Neuronal stem cell (in vitro differentiated cells): Measurements from ENCODE around the gene GJA3.

Source experiments
- DNase-seq: peaks from one replicate; pipeline ENCODE4 v3.0.0-alpha.2; 2013; ENCODE audit warnings: low spot score
- H2AFZ ChIP-seq: one replicate; pipeline ENCODE4 v1.6.1; 2013; ENCODE audit warnings: mild to moderate bottlenecking, low read length, inconsistent platforms
- H2AK5ac ChIP-seq: 2 replicates; pipeline ENCODE4 v1.6.1; 2013; ENCODE audit warnings: low read depth, mild to moderate bottlenecking, inconsistent platforms, low read length, moderate library complexity, mixed read lengths
- H2BK120ac ChIP-seq: 2 replicates; pipeline ENCODE4 v1.6.1; 2013; ENCODE audit warnings: low read depth, mild to moderate bottlenecking, inconsistent platforms, low read length, moderate library complexity, mixed read lengths
- H2BK12ac ChIP-seq: one replicate; pipeline ENCODE4 v1.6.1; 2013; ENCODE audit warnings: low read length, inconsistent platforms
- H2BK15ac ChIP-seq: 2 replicates; pipeline ENCODE4 v1.6.1; 2013; ENCODE audit warnings: mild to moderate bottlenecking, low read length, inconsistent platforms, mixed read lengths
- H2BK5ac ChIP-seq: one replicate; pipeline ENCODE4 v1.6.1; 2013; ENCODE audit warnings: inconsistent platforms, mild to moderate bottlenecking, low read length, moderate library complexity
- H3K14ac ChIP-seq: one replicate; pipeline ENCODE4 v1.6.1; 2013; ENCODE audit warnings: low read length, inconsistent platforms
- H3K18ac ChIP-seq: 2 replicates; pipeline ENCODE4 v1.6.1; 2013; ENCODE audit warnings: low read length, inconsistent platforms
- H3K23ac ChIP-seq: 2 replicates; pipeline ENCODE4 v1.6.1; 2013; ENCODE audit warnings: low read depth, mild to moderate bottlenecking, mixed read lengths, low read length, inconsistent platforms; ENCODE audit not compliant: poor library complexity
- H3K27ac ChIP-seq: replicated peaks from 3 replicates; pipeline ENCODE4 v1.5.1; 2013; ENCODE audit warnings: low read length, inconsistent platforms
- H3K27me3 ChIP-seq, 3 experiments: 2 replicates each; pipeline ENCODE4 v1.6.1; 2013; ENCODE audit warnings: low read length in 3 of 3, mild to moderate bottlenecking in 2 of 3, inconsistent platforms in 1 of 3, low read depth in 1 of 3, mixed read lengths in 1 of 3, moderate library complexity in 1 of 3; ENCODE audit not compliant: control insufficient read depth in 3 of 3, insufficient read depth in 3 of 3
- H3K36me3 ChIP-seq, 2 donors: replicated peaks in 1 of 2; 2 replicates each; pipeline ENCODE4 v1.6.1; 2013; ENCODE audit warnings: low read length in 2 of 2; ENCODE audit not compliant: control insufficient read depth in 2 of 2, insufficient read depth in 2 of 2
- H3K4ac ChIP-seq: 2 replicates; pipeline ENCODE4 v1.6.1; 2013; ENCODE audit warnings: inconsistent platforms, mild to moderate bottlenecking, low read length, moderate library complexity
- H3K4me1 ChIP-seq, 2 donors: 1 replicate in 1 of 2; 2 replicates in 1 of 2; pipeline ENCODE4 v1.6.1; 2013; ENCODE audit warnings: low read length in 2 of 2, low read depth in 1 of 2; ENCODE audit not compliant: control insufficient read depth in 2 of 2, insufficient read depth in 1 of 2
- H3K4me2 ChIP-seq: one replicate; pipeline ENCODE4 v1.6.1; 2013; ENCODE audit warnings: mild to moderate bottlenecking, low read length, inconsistent platforms; ENCODE audit not compliant: insufficient read depth, poor library complexity, severe bottlenecking
- H3K4me3 ChIP-seq, 2 donors: 2 replicates each; pipeline ENCODE4 v1.5.1; 2013; ENCODE audit warnings: low read length in 2 of 2, mild to moderate bottlenecking in 2 of 2, inconsistent platforms in 1 of 2, moderate library complexity in 1 of 2
- H3K79me1 ChIP-seq: one replicate; pipeline ENCODE4 v1.6.1; 2013; ENCODE audit warnings: low read depth, mild to moderate bottlenecking, inconsistent platforms, low read length, moderate library complexity
- H3K9ac ChIP-seq: one replicate; pipeline ENCODE4 v1.6.1; 2013; ENCODE audit warnings: mild to moderate bottlenecking, low read depth, low read length, inconsistent platforms; ENCODE audit not compliant: poor library complexity
- H3K9me3 ChIP-seq, 2 donors: replicated peaks in 1 of 2; 2 replicates each; pipeline versions ENCODE3 to v1.6.1; 2013; ENCODE audit warnings: low read length in 2 of 2, mild to moderate bottlenecking in 2 of 2, inconsistent platforms in 1 of 2, low read depth in 1 of 2, mixed read lengths in 1 of 2, moderate library complexity in 1 of 2; ENCODE audit not compliant: control insufficient read depth in 2 of 2, insufficient read depth in 1 of 2
- H4K8ac ChIP-seq: one replicate; pipeline ENCODE4 v1.6.1; 2013; ENCODE audit warnings: low read depth, mild to moderate bottlenecking, inconsistent platforms, low read length, moderate library complexity
- H4K91ac ChIP-seq: one replicate; pipeline ENCODE4 v1.6.1; 2013; ENCODE audit warnings: low read length, low read depth, mild to moderate bottlenecking, inconsistent platforms; ENCODE audit not compliant: poor library complexity
- WGBS, 2 donors: extraction: QIAGEN DNeasy Blood & Tissue Kit; methylation state at CpG; one replicate each; pipeline ENCODE4 v1.1.7; 2013; ENCODE audit warnings: missing lambda C conversion rate in 2 of 2, mixed read lengths in 1 of 2; ENCODE audit not compliant: insufficient read length in 2 of 2, insufficient replicate concordance in 1 of 2; ENCODE audit errors: extremely low coverage in 2 of 2; 5-methylcytosine and 5-hydroxymethylcytosine counted together

The GJA3 gene

DNA sequence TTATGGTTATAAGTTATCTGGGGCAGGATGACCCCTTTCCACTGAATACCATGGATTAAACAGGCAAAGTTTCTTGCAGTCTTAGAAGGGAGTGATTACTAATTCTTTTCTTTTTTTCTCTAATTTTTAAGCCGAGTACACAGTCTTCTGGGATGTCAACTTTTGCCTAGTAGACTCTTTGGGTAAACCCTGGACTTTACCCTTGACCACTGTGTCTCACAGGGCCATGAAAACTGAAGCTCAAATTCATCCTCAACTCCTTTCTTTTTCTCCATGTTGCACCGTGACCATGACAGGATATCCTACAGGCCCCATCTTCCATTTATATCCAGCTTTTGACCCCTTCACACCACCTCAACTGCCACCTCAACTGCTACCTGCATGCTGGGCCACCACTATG, 51.8 kb downstream of the GJA3 start:
- no peak overlapping the region for H2AFZ ChIP-seq
- no peak overlapping the region for H3K14ac ChIP-seq
- no peak for DNase-seq
- no peak overlapping the region for H3K27ac ChIP-seq
- WGBS, 2 donors: no CpG with 5 or more reads among the region's 2 CpGs
- H2BK12ac ChIP-seq: no peak overlapping the region
- H3K9me3 ChIP-seq: no peaks in the 10 kb centered on the region
- H3K18ac ChIP-seq: no peak overlapping the region
- no peaks in the 10 kb centered on the region for H3K79me1 ChIP-seq
- no peaks in the 10 kb centered on the region for H3K36me3 ChIP-seq
- no peak overlapping the region for H4K91ac ChIP-seq
- H3K4me3 ChIP-seq: no peak overlapping the region
- H3K23ac ChIP-seq: no peak overlapping the region
- H2AK5ac ChIP-seq: no peak overlapping the region
- H4K8ac ChIP-seq: no peak overlapping the region
- H2BK120ac ChIP-seq: no peak overlapping the region
- no peak overlapping the region for H3K4me2 ChIP-seq
- H3K4me1 ChIP-seq: peaks cover 0 to 2% of the 10 kb centered on the region in 2 donors
- no peak overlapping the region for H2BK15ac ChIP-seq
- no peak overlapping the region for H2BK5ac ChIP-seq
- H3K27me3 ChIP-seq: peaks cover 0 to 20% (median 0%) of the 10 kb centered on the region in 3 experiments
- H3K4ac ChIP-seq: no peak overlapping the region
- H3K9ac ChIP-seq: no peak overlapping the region

DNA sequence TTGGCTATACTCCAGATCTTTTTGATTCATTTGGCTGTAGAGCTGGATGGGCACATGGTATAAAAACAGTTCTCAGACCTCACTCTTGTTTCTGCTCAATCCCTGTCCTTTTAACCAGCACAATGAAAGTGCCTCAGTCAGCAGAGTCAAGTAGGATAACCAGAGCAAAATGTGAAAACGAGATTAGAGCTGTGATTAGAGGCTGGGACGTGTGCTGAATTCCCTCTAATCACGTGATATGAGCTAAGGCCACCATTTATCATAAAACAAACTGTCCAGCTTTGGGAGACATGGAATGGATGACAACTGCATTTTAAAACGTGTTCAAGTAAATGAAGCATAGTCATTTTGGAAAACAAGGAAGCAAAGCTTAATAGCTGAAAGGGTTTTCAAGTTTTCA, 54.1 kb downstream of the GJA3 start:
- Histone ChIP-seq H3K4me1 (peaks cover 0 to 2% of the 10 kb centered on the region in 2 donors), H3K14ac (no peak overlapping the region), H2BK12ac (no peak overlapping the region), H3K4ac (no peak overlapping the region), H3K18ac (no peak overlapping the region), H3K27me3 (peaks cover 0 to 22% (median 0%) of the 10 kb centered on the region in 3 experiments), H3K23ac (no peak overlapping the region), H2AK5ac (no peak overlapping the region), H4K91ac (no peak overlapping the region), H2BK5ac (no peak overlapping the region), H2AFZ (no peak overlapping the region), H2BK120ac (no peak overlapping the region), H3K4me2 (no peak overlapping the region), H3K4me3 (no peak overlapping the region), H2BK15ac (no peak overlapping the region), H3K9ac (no peak overlapping the region), H3K79me1 (no peaks in the 10 kb centered on the region), H3K9me3 (no peaks in the 10 kb centered on the region), H3K27ac (no peak overlapping the region), H3K36me3 (no peaks in the 10 kb centered on the region), H4K8ac (no peak overlapping the region)
- no CpG with 5 or more reads among the region's 4 CpGs for WGBS, 2 donors
- DNase-seq: no peak

- H4K91ac ChIP-seq: no peak overlapping the region
- H3K4me2 ChIP-seq: no peak overlapping the region
- no peak overlapping the region for H2AFZ ChIP-seq
- no peaks in the 10 kb centered on the region for H3K9me3 ChIP-seq
- H3K4me1 ChIP-seq: peaks cover 0 to 2% of the 10 kb centered on the region in 2 donors
- no CpG with 5 or more reads among the region's 13 CpGs for WGBS, 2 donors
- no peak overlapping the region for H3K4me3 ChIP-seq
- peak overlapping the region; percentile 19 for H3K18ac ChIP-seq
- H2BK12ac ChIP-seq: peak overlapping the region; percentile 25
- H3K14ac ChIP-seq: no peak overlapping the region
- H2BK5ac ChIP-seq: peak overlapping the region; percentile 19
- H3K27ac ChIP-seq: no peak overlapping the region
- H4K8ac ChIP-seq: no peak overlapping the region
- H3K23ac ChIP-seq: no peak overlapping the region
- H3K36me3 ChIP-seq: no peaks in the 10 kb centered on the region
- H2BK15ac ChIP-seq: no peak overlapping the region
- no peak for DNase-seq
- no peak overlapping the region for H2BK120ac ChIP-seq
- peak overlapping the region; percentile 93 for H3K4ac ChIP-seq
- peaks cover 0 to 26% (median 0%) of the 10 kb centered on the region in 3 experiments for H3K27me3 ChIP-seq
- H3K79me1 ChIP-seq: no peaks in the 10 kb centered on the region
- H3K9ac ChIP-seq: peak overlapping the region; percentile 15
- no peak overlapping the region for H2AK5ac ChIP-seq
These were observed 55.6 kb downstream of the GJA3 start for GRCh38 chr13:20105161-20105689.

GRCh38 chr13:20102525-20103180, 58.2 kb downstream of the GJA3 start:
- H3K4ac ChIP-seq: no peak overlapping the region
- H3K18ac ChIP-seq: no peak overlapping the region
- H3K4me2 ChIP-seq: no peak overlapping the region
- H3K36me3 ChIP-seq: no peaks in the 10 kb centered on the region
- peaks cover 0 to 2% of the 10 kb centered on the region in 2 donors for H3K4me1 ChIP-seq
- no peak overlapping the region for H4K91ac ChIP-seq
- H2BK15ac ChIP-seq: no peak overlapping the region
- no peak overlapping the region for H2AK5ac ChIP-seq
- DNase-seq: no peak
- H3K9me3 ChIP-seq: no peaks in the 10 kb centered on the region
- H3K27ac ChIP-seq: no peak overlapping the region
- no peak overlapping the region for H2BK120ac ChIP-seq
- no peak overlapping the region for H2BK12ac ChIP-seq
- no peak overlapping the region for H3K4me3 ChIP-seq
- no peak overlapping the region for H4K8ac ChIP-seq
- no CpG with 5 or more reads among the region's 9 CpGs for WGBS, 2 donors
- no peak overlapping the region for H3K14ac ChIP-seq
- H2AFZ ChIP-seq: no peak overlapping the region
- H3K9ac ChIP-seq: no peak overlapping the region
- H3K23ac ChIP-seq: no peak overlapping the region
- no peaks in the 10 kb centered on the region for H3K79me1 ChIP-seq
- no peak overlapping the region for H2BK5ac ChIP-seq
- peaks cover 0 to 34% (median 0%) of the 10 kb centered on the region in 3 experiments for H3K27me3 ChIP-seq
